ENCODE measurements around the gene ZNF578.
"Not testable (repeated sequence)": the region's sequence is repeated elsewhere in the genome, so short reads cannot be mapped to it uniquely, and the experiment has no call there.

Gene ZNF578

DNA sequence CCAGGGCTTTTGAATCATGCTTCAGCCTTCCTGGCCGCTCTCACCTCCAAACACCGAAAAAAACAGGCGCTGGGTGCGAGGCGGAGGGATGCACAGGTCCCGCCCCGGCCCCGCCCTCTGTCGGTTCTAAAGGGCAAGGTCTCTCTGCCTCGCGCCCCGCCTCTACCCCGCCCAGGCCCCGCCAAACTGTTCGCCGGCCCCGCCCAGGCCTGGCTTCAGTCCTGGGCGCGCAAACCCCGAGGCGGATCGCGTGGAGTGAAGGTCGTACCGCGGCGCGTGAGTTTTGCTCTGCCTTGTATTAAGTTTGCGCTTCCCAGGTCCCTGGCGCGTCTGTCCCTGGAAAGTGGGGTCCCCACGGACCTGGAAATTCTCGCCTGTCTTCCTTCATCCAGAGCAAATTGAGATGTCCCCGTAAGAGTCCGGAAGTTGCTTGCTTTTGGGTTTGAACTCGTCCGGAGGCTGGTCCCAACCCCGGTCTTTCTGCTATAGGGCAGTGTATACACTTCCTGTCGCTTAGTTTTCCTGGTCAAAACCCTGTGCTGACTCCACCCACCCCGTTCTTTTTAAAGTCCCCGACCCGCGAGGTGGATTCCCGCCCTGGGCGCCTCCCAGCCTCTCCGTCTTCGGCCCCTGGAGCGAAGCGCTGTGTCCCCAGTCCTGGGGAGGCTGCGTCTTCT lies 82.6 kb downstream of the ZNF578 start:
- H3K4me3 ChIP-seq (ENCODE audit: low read depth, low read length) = peak overlapping the region; percentile 72
- TF ChIP-seq, protein P1, sequence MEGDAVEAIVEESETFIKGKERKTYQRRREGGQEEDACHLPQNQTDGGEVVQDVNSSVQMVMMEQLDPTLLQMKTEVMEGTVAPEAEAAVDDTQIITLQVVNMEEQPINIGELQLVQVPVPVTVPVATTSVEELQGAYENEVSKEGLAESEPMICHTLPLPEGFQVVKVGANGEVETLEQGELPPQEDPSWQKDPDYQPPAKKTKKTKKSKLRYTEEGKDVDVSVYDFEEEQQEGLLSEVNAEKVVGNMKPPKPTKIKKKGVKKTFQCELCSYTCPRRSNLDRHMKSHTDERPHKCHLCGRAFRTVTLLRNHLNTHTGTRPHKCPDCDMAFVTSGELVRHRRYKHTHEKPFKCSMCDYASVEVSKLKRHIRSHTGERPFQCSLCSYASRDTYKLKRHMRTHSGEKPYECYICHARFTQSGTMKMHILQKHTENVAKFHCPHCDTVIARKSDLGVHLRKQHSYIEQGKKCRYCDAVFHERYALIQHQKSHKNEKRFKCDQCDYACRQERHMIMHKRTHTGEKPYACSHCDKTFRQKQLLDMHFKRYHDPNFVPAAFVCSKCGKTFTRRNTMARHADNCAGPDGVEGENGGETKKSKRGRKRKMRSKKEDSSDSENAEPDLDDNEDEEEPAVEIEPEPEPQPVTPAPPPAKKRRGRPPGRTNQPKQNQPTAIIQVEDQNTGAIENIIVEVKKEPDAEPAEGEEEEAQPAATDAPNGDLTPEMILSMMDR (conservative IDR thresholded peaks at IDR 0.05; ENCODE audit: low read depth, low read length) = peak; percentile 31
- DNase-seq (ENCODE audit: low read depth) = peak; percentile 76

GRCh38 chr19:52536448-52536800 lies 83.1 kb downstream of the ZNF578 start:
- peak overlapping the region; percentile 72 for H3K4me3 ChIP-seq (ENCODE audit: low read depth, low read length)
- TF ChIP-seq, protein P1 (conservative IDR thresholded peaks at IDR 0.05; ENCODE audit: low read depth, low read length) = no peak
- peak; percentile 8 for DNase-seq (ENCODE audit: low read depth)

GRCh38 chr19:52538815-52539214 lies 85.5 kb downstream of the ZNF578 start:
- not testable (repeated sequence) for DNase-seq (ENCODE audit: low read depth); H3K4me3 ChIP-seq (ENCODE audit: low read depth, low read length)

DNA sequence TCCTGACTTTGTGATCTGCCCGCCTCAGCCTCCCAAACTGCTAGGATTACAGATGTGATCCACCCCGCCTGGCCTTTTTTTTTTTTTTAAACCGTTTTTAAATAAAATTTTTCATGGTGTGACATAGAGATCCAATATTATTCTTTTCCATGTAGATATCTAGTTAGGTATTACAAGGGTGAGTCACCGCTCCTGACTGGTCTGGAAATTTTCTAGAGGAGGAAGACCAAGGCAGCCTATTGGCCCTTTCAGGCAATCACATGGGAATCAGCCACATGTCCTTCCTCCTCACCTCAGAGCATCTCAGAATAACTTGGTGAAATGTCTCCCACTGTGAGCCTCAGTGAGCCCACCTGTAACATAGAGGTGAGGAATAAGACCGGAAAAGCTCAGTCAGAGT lies 87.8 kb downstream of the ZNF578 start:
- H3K4me3 ChIP-seq (ENCODE audit: low read depth, low read length); DNase-seq (ENCODE audit: low read depth): not testable (repeated sequence)

DNA sequence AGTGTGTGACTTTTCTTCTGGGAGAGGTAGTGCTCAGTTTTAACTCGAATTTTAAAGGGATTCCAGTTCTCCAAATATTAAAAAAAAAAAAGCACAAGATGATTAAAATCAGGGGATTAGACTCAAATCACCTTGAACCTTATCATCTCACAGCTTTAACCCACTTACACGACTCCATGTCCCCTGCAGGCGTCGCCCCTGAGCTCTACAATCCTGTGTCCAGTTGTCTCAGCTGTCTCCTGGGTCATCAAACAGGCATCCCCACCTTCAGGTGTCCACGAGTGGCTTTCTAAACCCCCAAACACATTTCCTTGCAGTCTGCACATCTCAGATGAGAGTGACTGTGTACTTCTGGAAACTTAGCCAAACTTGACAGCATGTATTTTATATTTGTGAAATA lies 88.3 kb downstream of the ZNF578 start:
- TF ChIP-seq, protein P1 (conservative IDR thresholded peaks at IDR 0.05; ENCODE audit: low read depth, low read length) = no peak
- DNase-seq (ENCODE audit: low read depth) = no peak
- H3K4me3 ChIP-seq (ENCODE audit: low read depth, low read length) = no peak overlapping the region

GRCh38 chr19:52542541-52542940 lies 89.2 kb downstream of the ZNF578 start:
- DNase-seq (ENCODE audit: low read depth); H3K4me3 ChIP-seq (ENCODE audit: low read depth, low read length): not testable (repeated sequence)

- DNase-seq (ENCODE audit: low read depth) = peak; percentile 10
- TF ChIP-seq, protein P1 (conservative IDR thresholded peaks at IDR 0.05; ENCODE audit: low read depth, low read length) = no peak
- H3K4me3 ChIP-seq (ENCODE audit: low read depth, low read length) = no peak overlapping the region
These were observed 89.8 kb downstream of the ZNF578 start for GRCh38 chr19:52542984-52543664.

DNA sequence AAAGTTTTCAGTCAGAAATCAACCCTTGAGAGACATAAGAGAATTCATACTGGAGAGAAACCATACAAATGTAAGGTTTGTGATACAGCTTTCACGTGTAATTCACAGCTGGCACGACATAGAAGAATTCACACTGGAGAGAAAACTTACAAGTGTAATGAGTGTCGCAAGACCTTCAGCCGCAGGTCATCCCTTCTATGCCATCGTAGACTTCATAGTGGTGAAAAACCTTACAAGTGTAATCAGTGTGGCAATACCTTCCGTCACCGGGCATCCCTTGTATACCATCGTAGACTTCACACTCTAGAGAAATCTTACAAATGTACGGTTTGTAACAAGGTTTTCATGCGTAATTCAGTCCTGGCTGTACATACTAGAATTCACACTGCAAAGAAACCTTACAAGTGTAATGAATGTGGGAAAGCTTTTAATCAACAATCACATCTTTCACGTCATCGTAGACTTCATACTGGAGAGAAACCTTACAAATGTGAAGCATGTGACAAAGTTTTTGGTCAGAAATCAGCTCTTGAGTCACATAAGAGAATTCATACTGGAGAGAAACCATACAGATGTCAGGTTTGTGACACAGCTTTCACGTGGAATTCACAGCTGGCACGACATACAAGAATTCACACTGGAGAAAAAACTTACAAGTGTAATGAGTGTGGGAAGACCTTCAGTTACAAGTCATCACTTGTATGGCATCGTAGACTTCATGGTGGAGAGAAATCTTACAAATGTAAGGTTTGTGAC lies 101.0 kb downstream of the ZNF578 start:
- TF ChIP-seq, protein P1 (conservative IDR thresholded peaks at IDR 0.05; ENCODE audit: low read depth, low read length) = no peak
- H3K4me3 ChIP-seq (ENCODE audit: low read depth, low read length) = no peak overlapping the region
- DNase-seq (ENCODE audit: low read depth) = peak; percentile 3

Measured in choroid plexus epithelial cell (primary cell).